ENCODE measurements around the gene JPH4.
A peak's percentile ranks its signal among the peaks of the same experiment; 100 is the strongest.

JPH4 gene

GRCh38 chr14:23551266-23552028 is 27.1 kb downstream of the JPH4 start, which contains the start of gene ZFHX2:
TSS of gene ZFHX2 (minus strand) at chr14:23551765. CDS start at chr14:23535325, 16,440 bp downstream.
- H3K4me3 ChIP-seq (ENCODE audit: low read length): peak within 1 kb of the TSS; percentile 84
- no peaks in the 10 kb centered on the region for H4K20me1 ChIP-seq (ENCODE audit: control insufficient read depth, insufficient read depth, low read depth, low read length)
- no peak for TF ChIP-seq CTCF (IDR thresholded peaks at IDR 0.05; ENCODE audit: low read depth, low read length, poor library complexity, severe bottlenecking)
- TF ChIP-seq EZH2phosphoT487 (IDR thresholded peaks at IDR 0.05; ENCODE audit: borderline replicate concordance, low read length): no peak
- H3K27ac ChIP-seq (ENCODE audit: low read depth, low read length): no peak within 1 kb of the TSS
- no peaks in the 10 kb centered on the region for H3K9me3 ChIP-seq (ENCODE audit: control insufficient read depth, insufficient read depth, low read length)
- H3K36me3 ChIP-seq (ENCODE audit: control insufficient read depth, low read length): no peaks in the 10 kb centered on the region; the same call in 1 of the 2 replicates
- no peaks in the 10 kb centered on the region for H3F3A ChIP-seq (ENCODE audit: control insufficient read depth, insufficient read depth)
- peak within 1 kb of the TSS; percentile 88 for H3K4me2 ChIP-seq (ENCODE audit: low read length)
- peaks cover 20% of the 10 kb centered on the region for H3K4me1 ChIP-seq (ENCODE audit: control insufficient read depth, low read length)
- H3K27me3 ChIP-seq (ENCODE audit: control insufficient read depth, low read length): peaks cover 17% of the 10 kb centered on the region
- H3K79me2 ChIP-seq (ENCODE audit: control insufficient read depth, low read length): peaks cover 4% of the 10 kb centered on the region
- no peaks in the 10 kb centered on the region for H3K9me2 ChIP-seq (replicated peaks; ENCODE audit: control insufficient read depth, low read length)

- peak overlapping the region; percentile 88 for H3K4me2 ChIP-seq (ENCODE audit: low read length)
- TF ChIP-seq EZH2phosphoT487 (IDR thresholded peaks at IDR 0.05; ENCODE audit: borderline replicate concordance, low read length): no peak
- TF ChIP-seq CTCF (IDR thresholded peaks at IDR 0.05; ENCODE audit: low read depth, low read length, poor library complexity, severe bottlenecking): no peak
- no peaks in the 10 kb centered on the region for H3K36me3 ChIP-seq (ENCODE audit: control insufficient read depth, low read length)
- H3K4me1 ChIP-seq (ENCODE audit: control insufficient read depth, low read length): peaks cover 20% of the 10 kb centered on the region
- H3K4me3 ChIP-seq (ENCODE audit: low read length): peak overlapping the region; percentile 84
- no peak overlapping the region for H3K27ac ChIP-seq (ENCODE audit: low read depth, low read length)
- no peaks in the 10 kb centered on the region for H3F3A ChIP-seq (ENCODE audit: control insufficient read depth, insufficient read depth)
- no peaks in the 10 kb centered on the region for H3K9me2 ChIP-seq (replicated peaks; ENCODE audit: control insufficient read depth, low read length)
- H3K27me3 ChIP-seq (ENCODE audit: control insufficient read depth, low read length): peaks cover 17% of the 10 kb centered on the region
- no peaks in the 10 kb centered on the region for H3K79me2 ChIP-seq (ENCODE audit: control insufficient read depth, low read length)
- H3K9me3 ChIP-seq (ENCODE audit: control insufficient read depth, insufficient read depth, low read length): no peaks in the 10 kb centered on the region
- no peaks in the 10 kb centered on the region for H4K20me1 ChIP-seq (ENCODE audit: control insufficient read depth, insufficient read depth, low read depth, low read length)
These were observed 27.8 kb downstream of the JPH4 start for GRCh38 chr14:23550812-23551265.

GRCh38 chr14:23550131-23550811 is 28.3 kb downstream of the JPH4 start:
- H3K9me3 ChIP-seq (ENCODE audit: control insufficient read depth, insufficient read depth, low read length): no peaks in the 10 kb centered on the region
- H3K4me1 ChIP-seq (ENCODE audit: control insufficient read depth, low read length): peaks cover 19% of the 10 kb centered on the region
- H3K36me3 ChIP-seq (ENCODE audit: control insufficient read depth, low read length): no peaks in the 10 kb centered on the region
- peaks cover 17% of the 10 kb centered on the region for H3K27me3 ChIP-seq (ENCODE audit: control insufficient read depth, low read length)
- TF ChIP-seq EZH2phosphoT487 (IDR thresholded peaks at IDR 0.05; ENCODE audit: borderline replicate concordance, low read length): no peak
- no peak for TF ChIP-seq CTCF (IDR thresholded peaks at IDR 0.05; ENCODE audit: low read depth, low read length, poor library complexity, severe bottlenecking)
- no peak overlapping the region for H3K27ac ChIP-seq (ENCODE audit: low read depth, low read length)
- no peaks in the 10 kb centered on the region for H3K79me2 ChIP-seq (ENCODE audit: control insufficient read depth, low read length)
- H3K4me3 ChIP-seq (ENCODE audit: low read length): peak overlapping the region; percentile 84
- no peaks in the 10 kb centered on the region for H3K9me2 ChIP-seq (replicated peaks; ENCODE audit: control insufficient read depth, low read length)
- peak overlapping the region; percentile 88 for H3K4me2 ChIP-seq (ENCODE audit: low read length)
- no peaks in the 10 kb centered on the region for H4K20me1 ChIP-seq (ENCODE audit: control insufficient read depth, insufficient read depth, low read depth, low read length)
- no peaks in the 10 kb centered on the region for H3F3A ChIP-seq (ENCODE audit: control insufficient read depth, insufficient read depth)
